HG03439 (cell line): ENCODE measurements around the gene ZC3H18.

Experiments used
- ATAC-seq: cut with Tn5 transposase; IDR thresholded peaks from one replicate; pipeline ENCODE4 v1.9.1; 2021; ENCODE audit warnings: mild to moderate bottlenecking, moderate library complexity; ENCODE audit not compliant: unreplicated experiment

The ZC3H18 gene

GRCh38 chr16:88569985-88570690 lies at the start of gene ZC3H18:
TSS of gene ZC3H18 (plus strand) at chr16:88570403. CDS start at chr16:88577124, 6,721 bp downstream.
- ATAC-seq: peak; percentile 70

GRCh38 chr16:88521674-88522073 lies 48.5 kb upstream of the ZC3H18 start:
- no peak for ATAC-seq

GRCh38 chr16:88522276-88522949 lies 47.8 kb upstream of the ZC3H18 start:
- ATAC-seq: no peak

GRCh38 chr16:88523309-88524161 lies 46.7 kb upstream of the ZC3H18 start:
- ATAC-seq: no peak

- no peak for ATAC-seq
Observed at GRCh38 chr16:88524274-88524972, 45.8 kb upstream of the ZC3H18 start.

- no peak for ATAC-seq
Observed at GRCh38 chr16:88524973-88525662, 45.1 kb upstream of the ZC3H18 start.

- ATAC-seq: no peak
Observed at GRCh38 chr16:88525663-88525990, 44.6 kb upstream of the ZC3H18 start.

- ATAC-seq: no peak
Observed at GRCh38 chr16:88526008-88526905, 43.9 kb upstream of the ZC3H18 start.

GRCh38 chr16:88526906-88527185 lies 43.4 kb upstream of the ZC3H18 start:
- no peak for ATAC-seq

GRCh38 chr16:88527186-88527936 lies 42.8 kb upstream of the ZC3H18 start:
- ATAC-seq: no peak

GRCh38 chr16:88527937-88528743 lies 42.1 kb upstream of the ZC3H18 start:
- no peak for ATAC-seq

- no peak for ATAC-seq
Observed at GRCh38 chr16:88528902-88529318, 41.3 kb upstream of the ZC3H18 start.

GRCh38 chr16:88529596-88529995 lies 40.6 kb upstream of the ZC3H18 start:
- no peak for ATAC-seq

- no peak for ATAC-seq
Observed at GRCh38 chr16:88530051-88530857, 39.9 kb upstream of the ZC3H18 start.

- ATAC-seq: no peak
Observed at GRCh38 chr16:88530858-88531203, 39.4 kb upstream of the ZC3H18 start.

- ATAC-seq: no peak
Observed at GRCh38 chr16:88531346-88531745, 38.9 kb upstream of the ZC3H18 start.

GRCh38 chr16:88531931-88532433 lies 38.2 kb upstream of the ZC3H18 start:
- ATAC-seq: no peak
